ENCODE results near the gene NME8.
"Not testable (repeated sequence)": the region's sequence is repeated elsewhere in the genome, so short reads cannot be mapped to it uniquely, and the experiment has no call there.

The NME8 gene

GRCh38 chr7:37848297-37848696, at the start of gene NME8:
Gene NME8, plus strand, starts transcription at chr7:37848597. Its CDS starts 1,670 bp downstream, at chr7:37850267.
- no peak for TF ChIP-seq CTCF (conservative IDR thresholded peaks at IDR 0.05; ENCODE audit: low read length)
- no peak within 1 kb of the TSS for H3K4me3 ChIP-seq (ENCODE audit: low read length)
- DNase-seq (ENCODE audit: low read depth): no peak

- TF ChIP-seq CTCF (conservative IDR thresholded peaks at IDR 0.05; ENCODE audit: low read length): no peak
- no peak overlapping the region for H3K4me3 ChIP-seq (ENCODE audit: low read length)
- no peak for DNase-seq (ENCODE audit: low read depth)
Observed at GRCh38 chr7:37806152-37806551, 42.2 kb upstream of the NME8 start.

- H3K4me3 ChIP-seq (ENCODE audit: low read length); DNase-seq (ENCODE audit: low read depth): not testable (repeated sequence)
Observed at GRCh38 chr7:37812161-37812580, 36.2 kb upstream of the NME8 start.

- H3K4me3 ChIP-seq (ENCODE audit: low read length): no peak overlapping the region
- no peak for TF ChIP-seq CTCF (conservative IDR thresholded peaks at IDR 0.05; ENCODE audit: low read length)
- no peak for DNase-seq (ENCODE audit: low read depth)
Observed at GRCh38 chr7:37815671-37816371, 32.6 kb upstream of the NME8 start.

- no peak for TF ChIP-seq CTCF (conservative IDR thresholded peaks at IDR 0.05; ENCODE audit: low read length)
- DNase-seq (ENCODE audit: low read depth): no peak
- no peak overlapping the region for H3K4me3 ChIP-seq (ENCODE audit: low read length)
Observed at GRCh38 chr7:37816922-37817590, 31.3 kb upstream of the NME8 start.

GRCh38 chr7:37817591-37817960, 30.8 kb upstream of the NME8 start:
- H3K4me3 ChIP-seq (ENCODE audit: low read length): no peak overlapping the region
- no peak for TF ChIP-seq CTCF (conservative IDR thresholded peaks at IDR 0.05; ENCODE audit: low read length)
- DNase-seq (ENCODE audit: low read depth): no peak

GRCh38 chr7:37817996-37818720, 30.2 kb upstream of the NME8 start:
- TF ChIP-seq CTCF (conservative IDR thresholded peaks at IDR 0.05; ENCODE audit: low read length): no peak
- no peak for DNase-seq (ENCODE audit: low read depth)
- no peak overlapping the region for H3K4me3 ChIP-seq (ENCODE audit: low read length)
